ENCODE data around the gene USH2A.

DNA sequence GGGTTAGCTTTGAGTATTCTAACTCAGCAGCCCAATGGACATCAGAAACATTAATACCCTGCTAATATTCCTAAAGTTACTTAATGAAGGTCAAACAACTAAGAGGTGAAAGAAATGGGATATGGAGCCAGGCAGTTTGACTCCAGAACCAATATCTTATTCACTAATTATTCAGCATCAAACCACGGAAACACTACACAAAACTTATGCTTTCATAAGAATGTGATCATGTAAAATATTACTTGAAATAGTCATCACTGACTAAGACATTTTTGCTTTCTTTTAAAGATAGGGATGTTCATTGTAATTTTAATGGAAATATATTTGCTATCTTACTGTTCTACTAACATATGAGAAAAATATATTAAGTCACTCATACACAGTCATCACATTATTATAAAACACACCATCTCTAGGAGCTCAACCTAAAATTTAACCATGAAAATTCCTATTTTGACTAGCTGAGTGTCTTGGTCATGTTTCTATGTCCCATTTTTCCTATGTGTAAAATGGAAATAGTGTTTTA, 615.3 kb downstream of the USH2A start:
- TF ChIP-seq CTCF (IDR thresholded peaks at IDR 0.05) (no peak), POLR2A (IDR thresholded peaks at IDR 0.05) (no peak)
